HG03139 (cell line): ENCODE data around the gene JARID2.
A peak's percentile ranks its signal among the peaks of the same experiment; 100 is the strongest.
"Not testable (repeated sequence)": the region's sequence is repeated elsewhere in the genome, so short reads cannot be mapped to it uniquely, and the experiment has no call there.

ENCODE experiments used
- ATAC-seq: cut with Tn5 transposase; IDR thresholded peaks from one replicate; pipeline ENCODE4 v1.9.1; 2021; ENCODE audit not compliant: unreplicated experiment

The JARID2 gene

GRCh38 chr6:15411766-15412165 is 165.9 kb downstream of the JARID2 start:
- ATAC-seq = no peak

- no peak for ATAC-seq
Measured at GRCh38 chr6:15412767-15413166, 166.9 kb downstream of the JARID2 start.

GRCh38 chr6:15413466-15414234 is 167.8 kb downstream of the JARID2 start:
- ATAC-seq = no peak

- ATAC-seq = no peak
Measured at GRCh38 chr6:15414235-15414612, 168.4 kb downstream of the JARID2 start.

GRCh38 chr6:15415622-15416021 is 169.8 kb downstream of the JARID2 start:
- ATAC-seq = not testable (repeated sequence)

- no peak for ATAC-seq
Measured at GRCh38 chr6:15416932-15417509, 171.2 kb downstream of the JARID2 start.

- ATAC-seq = no peak
Measured at GRCh38 chr6:15417811-15418210, 171.9 kb downstream of the JARID2 start.

GRCh38 chr6:15419493-15419892 is 173.6 kb downstream of the JARID2 start:
- no peak for ATAC-seq

GRCh38 chr6:15420959-15421438 is 175.1 kb downstream of the JARID2 start:
- ATAC-seq = peak; percentile 61

GRCh38 chr6:15421945-15422733 is 176.3 kb downstream of the JARID2 start:
- no peak for ATAC-seq

- no peak for ATAC-seq
Measured at GRCh38 chr6:15423286-15423993, 177.6 kb downstream of the JARID2 start.

GRCh38 chr6:15425947-15426346 is 180.1 kb downstream of the JARID2 start:
- ATAC-seq = no peak

- no peak for ATAC-seq
Measured at GRCh38 chr6:15426395-15426794, 180.5 kb downstream of the JARID2 start.

GRCh38 chr6:15426901-15427300 is 181.0 kb downstream of the JARID2 start:
- ATAC-seq = no peak

GRCh38 chr6:15427331-15428070 is 181.6 kb downstream of the JARID2 start:
- ATAC-seq = no peak

- ATAC-seq = no peak
Measured at GRCh38 chr6:15429141-15430110, 183.6 kb downstream of the JARID2 start.

- no peak for ATAC-seq
Measured at GRCh38 chr6:15430186-15430585, 184.3 kb downstream of the JARID2 start.

- no peak for ATAC-seq
Measured at GRCh38 chr6:15430931-15431405, 185.1 kb downstream of the JARID2 start.
